GM12873 (cell line): ENCODE data around the gene FBXO44.

Source experiments
- CTCF ChIP-seq: IDR thresholded peaks from 2 replicates; pipeline ENCODE4 v1.5.1; 2012; ENCODE audit warnings: low read depth, mild to moderate bottlenecking, moderate library complexity, low read length, control low read depth; ENCODE audit not compliant: insufficient read depth; ENCODE audit errors: missing control alignments

The FBXO44 gene

GRCh38 chr1:11616766-11617165 lies 37.9 kb upstream of the FBXO44 start:
- no peak for TF ChIP-seq CTCF

GRCh38 chr1:11617314-11617713 lies 37.4 kb upstream of the FBXO44 start:
- no peak for TF ChIP-seq CTCF

DNA sequence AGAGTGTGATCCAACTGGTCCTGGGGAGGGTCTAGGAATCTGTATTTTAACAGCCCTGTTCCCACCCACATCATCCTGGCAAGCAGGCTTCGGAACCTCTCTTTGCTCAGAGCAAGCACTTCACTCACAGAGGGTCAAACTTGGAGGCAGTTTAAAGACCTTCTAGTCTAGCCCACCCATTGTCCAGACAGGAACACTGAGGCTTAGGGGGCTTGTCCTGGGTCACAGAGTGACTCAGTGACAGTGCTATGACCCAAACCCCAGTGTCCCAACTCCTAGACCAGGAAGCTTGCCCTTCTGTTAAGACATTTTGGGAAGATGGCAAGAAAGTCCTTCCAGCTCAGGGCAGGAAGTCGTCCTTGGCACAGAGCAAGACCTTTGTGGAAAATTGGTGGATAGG lies 36.9 kb upstream of the FBXO44 start:
- TF ChIP-seq CTCF: no peak

DNA sequence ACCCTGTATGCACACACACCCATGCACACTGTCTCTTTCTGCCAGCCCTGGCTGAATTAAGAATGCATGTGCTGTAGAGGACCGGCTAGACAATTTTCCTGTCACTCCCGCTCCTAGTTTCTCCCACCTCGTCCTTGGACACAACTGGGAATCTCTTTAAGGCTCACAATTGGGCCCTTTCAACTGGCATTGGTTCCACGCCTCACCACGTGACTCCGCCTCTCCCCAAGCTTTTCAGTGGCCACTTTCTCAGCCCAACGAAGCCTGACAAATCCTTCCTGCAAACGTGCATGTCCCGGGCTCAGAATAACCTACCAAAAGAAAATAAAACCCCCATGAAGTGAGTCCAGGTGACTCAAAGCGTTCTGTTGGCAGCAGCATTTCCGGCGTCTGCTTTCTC lies 34.3 kb upstream of the FBXO44 start:
- TF ChIP-seq CTCF: no peak

DNA sequence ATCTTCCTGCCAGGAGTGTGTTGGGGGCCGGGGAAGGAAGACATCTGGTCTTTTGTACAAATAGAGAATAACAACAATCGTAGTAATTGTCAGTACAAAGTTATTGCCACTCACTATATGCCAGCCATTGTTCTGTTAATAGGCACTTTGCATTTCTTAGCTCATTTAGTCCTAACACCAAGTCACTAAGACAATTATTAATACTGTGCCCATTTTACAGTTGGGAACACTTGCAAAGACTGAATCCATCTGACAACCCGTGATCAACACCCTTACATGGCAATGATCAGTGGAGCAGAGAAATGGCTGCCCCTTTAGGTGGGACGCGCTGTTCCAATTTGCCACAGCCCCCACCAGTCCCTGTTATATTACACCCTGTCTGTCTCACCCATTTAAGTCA lies 33.8 kb upstream of the FBXO44 start:
- no peak for TF ChIP-seq CTCF

DNA sequence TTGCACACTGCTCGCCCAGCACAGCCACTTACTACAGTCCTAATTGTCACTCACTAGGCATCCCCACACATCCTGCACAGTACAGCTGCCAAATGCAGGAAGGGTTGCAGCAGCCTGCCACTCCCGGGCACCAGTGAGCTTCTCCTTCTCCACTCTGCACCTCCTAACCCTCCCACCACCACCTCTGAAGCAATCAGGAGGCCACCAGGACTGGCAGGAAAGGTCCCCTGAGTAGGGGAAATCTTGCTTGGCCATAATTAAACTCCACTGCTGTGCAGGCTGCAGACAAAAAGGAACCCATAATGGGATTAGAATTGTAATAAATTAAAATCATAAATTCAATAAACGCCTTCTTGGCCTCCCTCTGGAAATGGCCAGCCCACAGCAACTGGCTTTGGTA lies 32.3 kb upstream of the FBXO44 start:
- no peak for TF ChIP-seq CTCF

DNA sequence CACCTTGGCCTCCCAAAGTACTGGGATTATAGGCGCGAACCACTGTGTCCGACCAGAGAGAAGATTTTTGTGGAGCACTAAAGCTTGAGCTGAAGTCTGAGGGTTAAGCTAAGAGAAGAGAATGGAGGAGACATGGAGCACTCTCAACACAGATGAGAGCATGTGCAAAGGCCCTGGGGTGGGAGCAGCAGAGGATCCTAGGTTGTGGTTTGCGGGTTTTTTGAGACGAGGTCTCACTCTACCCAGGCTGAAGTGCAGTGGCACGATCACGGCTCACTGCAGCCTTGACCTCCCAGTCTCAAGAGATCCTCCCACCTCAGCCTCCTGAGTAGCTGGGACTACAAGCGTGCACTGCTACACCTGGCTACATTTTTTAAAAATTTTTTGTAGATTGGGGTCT lies 31.0 kb upstream of the FBXO44 start:
- no peak for TF ChIP-seq CTCF

DNA sequence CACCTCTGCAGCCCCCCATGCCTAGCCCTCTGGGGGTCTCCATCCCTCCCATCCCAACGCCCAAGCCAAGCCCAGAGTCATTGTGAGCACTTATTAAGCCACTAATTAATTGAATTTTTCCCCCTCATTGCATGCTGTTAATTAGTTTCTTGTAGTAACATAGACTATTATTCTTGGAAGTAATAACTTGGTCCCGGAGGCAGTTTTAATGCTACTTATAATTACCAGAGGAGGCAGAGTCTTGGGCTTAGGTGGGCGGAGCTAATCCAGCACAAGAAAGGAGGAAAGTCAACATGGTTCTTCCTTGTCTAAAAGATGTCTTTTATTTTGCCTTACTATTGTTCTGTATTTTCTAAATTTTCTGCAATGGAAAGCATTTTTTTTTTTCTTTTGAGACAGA lies 28.1 kb upstream of the FBXO44 start:
- TF ChIP-seq CTCF: no peak
